HepG2 (cell line): ENCODE results near the gene CAB39. TPM values are rescaled to one million over a fixed set of nuclear protein-coding genes. Genes with fewer than 3 reads are reported as not detected.
A peak's percentile ranks its signal among the peaks of the same experiment; 100 is the strongest.

Source experiments
- ELF3 ChIP-seq: IDR thresholded peaks from 2 replicates; pipeline ENCODE4 v1.6.1; 2016; ENCODE audit warnings: missing genetic modification reagents, missing compliant biosample characterization
- HOXA5 ChIP-seq: sonication (generic); formaldehyde crosslinking; IDR thresholded peaks from 2 replicates; pipeline ENCODE4 v1.4.0; 2020; ENCODE audit warnings: missing genetic modification reagents
- MXI1 ChIP-seq: IDR thresholded peaks from 3 replicates; pipeline ENCODE4 v1.6.1; 2012; ENCODE audit warnings: low read depth, low read length, inconsistent platforms, borderline replicate concordance
- POLR2AphosphoS5 ChIP-seq: IDR thresholded peaks from 2 replicates; pipeline ENCODE4 v1.6.1; 2012; ENCODE audit warnings: low read depth, low read length
- SMARCC2 ChIP-seq: fragments of 450-650 bp; IDR thresholded peaks from 2 replicates; pipeline ENCODE4 v1.6.1; 2017; ENCODE audit warnings: antibody characterized with exemption, mild to moderate bottlenecking
- ZFP82 ChIP-seq: sonication (generic); formaldehyde crosslinking; IDR thresholded peaks from 2 replicates; pipeline ENCODE4 v1.5.1; 2020; ENCODE audit warnings: mild to moderate bottlenecking, missing genetic modification reagents, borderline replicate concordance
- ZNF563 ChIP-seq: sonication (generic); formaldehyde crosslinking; IDR thresholded peaks from 2 replicates; pipeline ENCODE4 v1.8.0; 2022; ENCODE audit warnings: mild to moderate bottlenecking, moderate library complexity, missing genetic modification reagents
- ZNF570 ChIP-seq: sonication (generic); formaldehyde crosslinking; IDR thresholded peaks from 2 replicates; pipeline ENCODE4 v1.4.0; 2020; ENCODE audit warnings: mild to moderate bottlenecking, missing genetic modification reagents, borderline replicate concordance
- ZNF724P ChIP-seq: sonication (generic); formaldehyde crosslinking; IDR thresholded peaks from 2 replicates; pipeline ENCODE4 v1.8.0; 2022; ENCODE audit warnings: missing genetic modification reagents, borderline replicate concordance
- ZNF746 ChIP-seq: sonication (generic); formaldehyde crosslinking; IDR thresholded peaks from 2 replicates; pipeline ENCODE4 v1.8.0; 2022; ENCODE audit warnings: mild to moderate bottlenecking, missing genetic modification reagents
- polyA plus RNA-seq, 8 experiments: library from polyadenylated mRNA; depleted of rRNA in 3 of 8; stranded (reverse) in 7 of 8; unstranded in 1 of 8; fragments of >200 nt; fragmentation: Illumina TruSeq in 4 of 8; extraction: Trizol in 4 of 8; gene quantifications; 2 replicates each; pipeline versions ENCODE4 v1.2.1 to v1.2.3, GENCODE V29; 2011 to 2016; ENCODE audit warnings: low read depth in 4 of 8, missing spikeins in 1 of 8, mixed read lengths in 1 of 8; ENCODE audit not compliant: insufficient read depth in 1 of 8
- total RNA-seq, 5 experiments: library from RNA; depleted of rRNA; stranded (reverse); fragments of >200 nt; fragmentation: Illumina TruSeq; extraction: Trizol; gene quantifications; 2 replicates each; pipeline ENCODE4 v1.2.3, GENCODE V29; 2016; ENCODE audit warnings: low read depth in 1 of 5
- TF ChIP-seq, protein P1 (sequence below): sonication (generic); formaldehyde crosslinking; IDR thresholded peaks from 2 replicates; pipeline ENCODE4 v1.5.0; 2020; ENCODE audit warnings: missing genetic modification reagents
- TF ChIP-seq, protein P2 (sequence below): sonication (generic); formaldehyde crosslinking; conservative IDR thresholded peaks from 2 replicates; pipeline ENCODE4 v1.4.0; 2020; ENCODE audit warnings: missing genetic modification reagents
- TF ChIP-seq, protein P3 (sequence below): IDR thresholded peaks from 2 replicates; pipeline ENCODE4 v1.6.1; 2016; ENCODE audit warnings: mild to moderate bottlenecking
- TF ChIP-seq, protein P4 (sequence below): sonication (generic); formaldehyde crosslinking; IDR thresholded peaks from 2 replicates; pipeline ENCODE4 v1.5.1; 2020; ENCODE audit warnings: mild to moderate bottlenecking, moderate library complexity, missing genetic modification reagents
- TF ChIP-seq, protein P5 (sequence below): sonication (generic); formaldehyde crosslinking; conservative IDR thresholded peaks from 2 replicates; pipeline ENCODE4 v1.4.0; 2020; ENCODE audit warnings: mild to moderate bottlenecking, missing genetic modification reagents, moderate library complexity

The CAB39 gene
- total and polyA plus RNA-seq, 2 of the 13 experiments (the other 11 are each of a cell fraction or from before 2014, with no cell fraction given) = 19.3 to 45.3 TPM

DNA sequence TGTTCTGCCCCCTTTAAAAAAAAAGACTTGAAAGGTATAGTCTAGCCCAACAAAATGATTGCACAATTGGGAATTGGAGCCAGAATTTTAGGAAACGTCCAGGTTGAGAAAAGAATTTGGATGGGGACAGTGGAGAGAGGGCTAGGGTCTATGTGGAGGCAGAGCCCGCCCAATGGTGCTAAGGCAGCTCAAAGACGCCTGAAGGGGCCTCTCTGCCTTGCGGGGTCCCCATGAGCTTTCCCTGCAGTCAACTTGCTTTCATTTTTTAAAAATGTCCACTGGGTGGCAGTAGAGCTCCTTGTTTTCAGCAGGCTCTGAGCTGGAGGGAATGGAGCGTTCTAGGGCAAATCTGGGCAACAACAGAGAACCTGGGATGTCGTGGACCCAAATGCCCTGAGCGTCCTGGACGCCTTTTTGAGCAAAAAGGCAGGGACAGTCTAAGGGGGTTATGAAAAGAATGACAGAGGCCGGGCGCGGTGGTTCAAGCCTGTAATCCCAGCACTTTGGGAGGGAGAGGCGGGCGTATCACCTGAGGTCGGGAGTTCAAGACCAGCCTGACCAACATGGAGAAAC lies 111.8 kb downstream of the CAB39 start (continued):
- TF ChIP-seq, protein P1, sequence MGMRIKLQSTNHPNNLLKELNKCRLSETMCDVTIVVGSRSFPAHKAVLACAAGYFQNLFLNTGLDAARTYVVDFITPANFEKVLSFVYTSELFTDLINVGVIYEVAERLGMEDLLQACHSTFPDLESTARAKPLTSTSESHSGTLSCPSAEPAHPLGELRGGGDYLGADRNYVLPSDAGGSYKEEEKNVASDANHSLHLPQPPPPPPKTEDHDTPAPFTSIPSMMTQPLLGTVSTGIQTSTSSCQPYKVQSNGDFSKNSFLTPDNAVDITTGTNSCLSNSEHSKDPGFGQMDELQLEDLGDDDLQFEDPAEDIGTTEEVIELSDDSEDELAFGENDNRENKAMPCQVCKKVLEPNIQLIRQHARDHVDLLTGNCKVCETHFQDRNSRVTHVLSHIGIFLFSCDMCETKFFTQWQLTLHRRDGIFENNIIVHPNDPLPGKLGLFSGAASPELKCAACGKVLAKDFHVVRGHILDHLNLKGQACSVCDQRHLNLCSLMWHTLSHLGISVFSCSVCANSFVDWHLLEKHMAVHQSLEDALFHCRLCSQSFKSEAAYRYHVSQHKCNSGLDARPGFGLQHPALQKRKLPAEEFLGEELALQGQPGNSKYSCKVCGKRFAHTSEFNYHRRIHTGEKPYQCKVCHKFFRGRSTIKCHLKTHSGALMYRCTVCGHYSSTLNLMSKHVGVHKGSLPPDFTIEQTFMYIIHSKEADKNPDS (CRISPR knock-in tag) = no peak
- TF ChIP-seq ZNF746 (CRISPR knock-in tag) = no peak
- TF ChIP-seq SMARCC2 = no peak
- TF ChIP-seq, protein P2, sequence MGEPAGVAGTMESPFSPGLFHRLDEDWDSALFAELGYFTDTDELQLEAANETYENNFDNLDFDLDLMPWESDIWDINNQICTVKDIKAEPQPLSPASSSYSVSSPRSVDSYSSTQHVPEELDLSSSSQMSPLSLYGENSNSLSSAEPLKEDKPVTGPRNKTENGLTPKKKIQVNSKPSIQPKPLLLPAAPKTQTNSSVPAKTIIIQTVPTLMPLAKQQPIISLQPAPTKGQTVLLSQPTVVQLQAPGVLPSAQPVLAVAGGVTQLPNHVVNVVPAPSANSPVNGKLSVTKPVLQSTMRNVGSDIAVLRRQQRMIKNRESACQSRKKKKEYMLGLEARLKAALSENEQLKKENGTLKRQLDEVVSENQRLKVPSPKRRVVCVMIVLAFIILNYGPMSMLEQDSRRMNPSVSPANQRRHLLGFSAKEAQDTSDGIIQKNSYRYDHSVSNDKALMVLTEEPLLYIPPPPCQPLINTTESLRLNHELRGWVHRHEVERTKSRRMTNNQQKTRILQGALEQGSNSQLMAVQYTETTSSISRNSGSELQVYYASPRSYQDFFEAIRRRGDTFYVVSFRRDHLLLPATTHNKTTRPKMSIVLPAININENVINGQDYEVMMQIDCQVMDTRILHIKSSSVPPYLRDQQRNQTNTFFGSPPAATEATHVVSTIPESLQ (CRISPR knock-in tag) = no peak
- TF ChIP-seq, protein P3, sequence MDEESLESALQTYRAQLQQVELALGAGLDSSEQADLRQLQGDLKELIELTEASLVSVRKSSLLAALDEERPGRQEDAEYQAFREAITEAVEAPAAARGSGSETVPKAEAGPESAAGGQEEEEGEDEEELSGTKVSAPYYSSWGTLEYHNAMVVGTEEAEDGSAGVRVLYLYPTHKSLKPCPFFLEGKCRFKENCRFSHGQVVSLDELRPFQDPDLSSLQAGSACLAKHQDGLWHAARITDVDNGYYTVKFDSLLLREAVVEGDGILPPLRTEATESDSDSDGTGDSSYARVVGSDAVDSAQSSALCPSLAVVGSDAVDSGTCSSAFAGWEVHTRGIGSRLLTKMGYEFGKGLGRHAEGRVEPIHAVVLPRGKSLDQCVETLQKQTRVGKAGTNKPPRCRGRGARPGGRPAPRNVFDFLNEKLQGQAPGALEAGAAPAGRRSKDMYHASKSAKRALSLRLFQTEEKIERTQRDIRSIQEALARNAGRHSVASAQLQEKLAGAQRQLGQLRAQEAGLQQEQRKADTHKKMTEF (CRISPR knock-in tag) = no peak
- TF ChIP-seq, protein P4, sequence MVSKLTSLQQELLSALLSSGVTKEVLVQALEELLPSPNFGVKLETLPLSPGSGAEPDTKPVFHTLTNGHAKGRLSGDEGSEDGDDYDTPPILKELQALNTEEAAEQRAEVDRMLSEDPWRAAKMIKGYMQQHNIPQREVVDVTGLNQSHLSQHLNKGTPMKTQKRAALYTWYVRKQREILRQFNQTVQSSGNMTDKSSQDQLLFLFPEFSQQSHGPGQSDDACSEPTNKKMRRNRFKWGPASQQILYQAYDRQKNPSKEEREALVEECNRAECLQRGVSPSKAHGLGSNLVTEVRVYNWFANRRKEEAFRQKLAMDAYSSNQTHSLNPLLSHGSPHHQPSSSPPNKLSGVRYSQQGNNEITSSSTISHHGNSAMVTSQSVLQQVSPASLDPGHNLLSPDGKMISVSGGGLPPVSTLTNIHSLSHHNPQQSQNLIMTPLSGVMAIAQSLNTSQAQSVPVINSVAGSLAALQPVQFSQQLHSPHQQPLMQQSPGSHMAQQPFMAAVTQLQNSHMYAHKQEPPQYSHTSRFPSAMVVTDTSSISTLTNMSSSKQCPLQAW (CRISPR knock-in tag) = no peak; the same call in 1 of the 2 replicates
- TF ChIP-seq MXI1 = no peak
- no peak for TF ChIP-seq ELF3
- TF ChIP-seq HOXA5 (CRISPR knock-in tag) = no peak
- TF ChIP-seq ZNF570 (CRISPR knock-in tag) = no peak
- no peak for TF ChIP-seq POLR2AphosphoS5
- no peak for TF ChIP-seq ZFP82
- TF ChIP-seq ZNF563 = 0 out of 2 replicates have a peak, but pooled peaks have one; percentile 37
- TF ChIP-seq, protein P5, sequence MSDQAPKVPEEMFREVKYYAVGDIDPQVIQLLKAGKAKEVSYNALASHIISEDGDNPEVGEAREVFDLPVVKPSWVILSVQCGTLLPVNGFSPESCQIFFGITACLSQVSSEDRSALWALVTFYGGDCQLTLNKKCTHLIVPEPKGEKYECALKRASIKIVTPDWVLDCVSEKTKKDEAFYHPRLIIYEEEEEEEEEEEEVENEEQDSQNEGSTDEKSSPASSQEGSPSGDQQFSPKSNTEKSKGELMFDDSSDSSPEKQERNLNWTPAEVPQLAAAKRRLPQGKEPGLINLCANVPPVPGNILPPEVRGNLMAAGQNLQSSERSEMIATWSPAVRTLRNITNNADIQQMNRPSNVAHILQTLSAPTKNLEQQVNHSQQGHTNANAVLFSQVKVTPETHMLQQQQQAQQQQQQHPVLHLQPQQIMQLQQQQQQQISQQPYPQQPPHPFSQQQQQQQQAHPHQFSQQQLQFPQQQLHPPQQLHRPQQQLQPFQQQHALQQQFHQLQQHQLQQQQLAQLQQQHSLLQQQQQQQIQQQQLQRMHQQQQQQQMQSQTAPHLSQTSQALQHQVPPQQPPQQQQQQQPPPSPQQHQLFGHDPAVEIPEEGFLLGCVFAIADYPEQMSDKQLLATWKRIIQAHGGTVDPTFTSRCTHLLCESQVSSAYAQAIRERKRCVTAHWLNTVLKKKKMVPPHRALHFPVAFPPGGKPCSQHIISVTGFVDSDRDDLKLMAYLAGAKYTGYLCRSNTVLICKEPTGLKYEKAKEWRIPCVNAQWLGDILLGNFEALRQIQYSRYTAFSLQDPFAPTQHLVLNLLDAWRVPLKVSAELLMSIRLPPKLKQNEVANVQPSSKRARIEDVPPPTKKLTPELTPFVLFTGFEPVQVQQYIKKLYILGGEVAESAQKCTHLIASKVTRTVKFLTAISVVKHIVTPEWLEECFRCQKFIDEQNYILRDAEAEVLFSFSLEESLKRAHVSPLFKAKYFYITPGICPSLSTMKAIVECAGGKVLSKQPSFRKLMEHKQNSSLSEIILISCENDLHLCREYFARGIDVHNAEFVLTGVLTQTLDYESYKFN = no peak
- TF ChIP-seq ZNF724P (CRISPR knock-in tag) = no peak
